Posterior vena cava (tissue), 2 donors: ENCODE data around the gene RGS7. TPM values are rescaled to one million over a fixed set of nuclear protein-coding genes. Genes with fewer than 3 reads are reported as not detected.
"Not testable (repeated sequence)": the region's sequence is repeated elsewhere in the genome, so short reads cannot be mapped to it uniquely, and the experiment has no call there.

ENCODE experiments used
- DNase-seq: peaks from one replicate; pipeline ENCODE4 v3.0.0-alpha.2; 2020; ENCODE audit warnings: low spot score
- intact Hi-C, 2 donors: fragments of 100-400 bp; cut with DNase I; formaldehyde crosslinking; loops; one replicate each; pipeline versions ENCODE4 v1.14.1 to v1.14.2; 2022 to 2023
- total RNA-seq, 2 donors: library from RNA; stranded (reverse); fragmentation: NEBNext Ultra II Directional; extraction: Animal tissue kit (Norgen Biotek cat#: 25700); gene quantifications; one replicate each; pipeline ENCODE4 v1.2.1, GENCODE V29; 2021
- donor health status: DM: yes; HTN: yes; CAD: no.
- donor health status: DM: yes; HTN: yes; CAD: no.

The RGS7 gene
- total RNA-seq, 2 donors from 2014 or later, result not detected

DNA sequence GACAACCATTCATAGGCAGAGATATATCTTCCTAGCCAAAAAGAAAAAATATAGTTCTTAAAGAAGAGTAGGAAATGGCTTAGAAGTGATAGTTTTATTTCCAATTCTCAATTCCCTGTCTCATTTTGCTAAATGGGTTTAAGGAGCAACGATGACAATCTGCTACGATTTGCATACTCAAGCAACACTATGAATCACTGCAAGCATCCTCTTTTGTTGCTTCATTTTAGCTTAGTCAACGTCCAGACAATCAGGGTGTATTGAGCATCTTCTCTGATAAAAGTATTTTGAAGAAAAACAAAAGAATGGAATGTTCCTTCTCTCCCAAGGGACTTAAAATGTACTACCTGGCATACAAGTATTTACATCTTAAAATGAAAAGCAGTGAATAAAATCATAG is 80.6 kb downstream of the RGS7 start:
- no peak for DNase-seq
- intact Hi-C loops, result no loop called here

DNA sequence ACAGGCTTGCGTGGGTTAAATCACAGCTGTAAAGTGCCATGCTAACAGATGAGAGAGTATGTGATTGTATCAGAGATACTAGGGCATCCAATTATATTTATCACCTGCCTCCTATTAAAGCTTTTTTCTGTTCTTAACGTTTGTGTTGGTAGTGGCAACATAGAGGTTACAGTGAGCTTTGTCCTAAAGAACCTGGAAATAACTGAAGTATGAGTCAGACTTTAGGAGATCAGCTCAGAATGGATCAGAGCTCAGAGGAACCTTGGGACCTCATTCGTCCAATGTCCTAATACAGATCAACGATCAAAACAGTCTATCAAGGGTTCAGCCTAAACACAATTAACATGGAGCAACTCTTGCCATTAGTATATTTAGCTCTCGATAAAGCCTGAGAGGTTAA is 81.0 kb downstream of the RGS7 start:
- no peak for DNase-seq
- intact Hi-C loops, result no loop called here

DNA sequence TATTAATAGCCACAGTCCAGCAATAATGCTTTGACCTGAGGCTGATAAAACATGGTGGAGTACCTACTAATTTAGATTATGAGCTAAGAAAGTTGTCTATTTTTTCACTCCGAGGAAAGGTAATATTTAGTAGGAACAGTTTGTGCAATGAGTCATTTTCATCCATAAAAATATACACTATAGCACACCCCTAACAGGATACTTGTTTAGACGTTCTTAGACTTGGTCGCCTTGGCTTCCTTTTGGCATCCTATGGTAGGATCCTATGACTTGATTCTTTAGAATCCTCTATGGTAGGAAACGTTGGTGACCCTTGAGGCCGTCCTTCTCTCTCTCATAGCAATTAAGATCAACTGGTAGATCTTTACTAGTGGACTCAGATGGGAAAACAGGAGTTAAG is 81.8 kb downstream of the RGS7 start:
- no peak for DNase-seq
- intact Hi-C loops, result no loop called here

DNA sequence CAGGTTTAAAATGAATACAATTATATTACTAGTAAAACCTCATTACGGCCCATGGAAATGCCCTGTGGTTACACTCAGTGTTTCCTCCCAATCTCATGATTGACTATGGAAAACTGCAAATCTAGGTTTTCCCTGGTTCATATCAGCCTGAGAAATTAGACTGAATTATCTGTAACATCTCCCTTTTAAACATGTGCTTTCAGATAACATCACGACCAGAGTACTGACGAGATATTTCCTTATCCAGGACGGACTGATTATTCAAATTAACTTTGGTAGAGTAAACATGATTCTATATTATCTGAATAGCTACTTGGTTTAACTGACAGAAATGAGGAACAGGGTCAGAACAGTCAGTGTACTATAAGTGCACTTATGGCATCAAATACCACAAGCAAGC is 82.3 kb downstream of the RGS7 start:
- intact Hi-C loops, result no loop called here
- DNase-seq, result no peak

DNA sequence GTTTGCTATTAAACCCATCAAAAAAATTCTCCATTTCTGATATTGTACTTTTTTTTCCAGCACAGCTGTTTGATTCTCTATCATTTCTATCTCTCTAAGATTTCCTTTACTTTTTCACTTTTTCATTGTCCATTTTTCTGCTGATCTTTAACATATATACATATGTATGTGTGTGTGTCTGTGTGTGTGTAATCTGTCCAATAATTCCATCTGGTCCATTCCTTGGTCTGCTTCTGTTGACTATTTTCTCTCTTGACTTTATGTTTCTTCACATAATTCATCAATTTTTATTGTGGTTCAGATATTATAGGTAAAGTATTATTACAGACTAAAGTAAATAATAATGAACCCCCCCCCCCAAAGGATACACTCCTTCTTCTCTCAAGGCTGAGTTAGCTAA is 84.2 kb downstream of the RGS7 start:
- intact Hi-C loops, result no loop called here
- no peak for DNase-seq

DNA sequence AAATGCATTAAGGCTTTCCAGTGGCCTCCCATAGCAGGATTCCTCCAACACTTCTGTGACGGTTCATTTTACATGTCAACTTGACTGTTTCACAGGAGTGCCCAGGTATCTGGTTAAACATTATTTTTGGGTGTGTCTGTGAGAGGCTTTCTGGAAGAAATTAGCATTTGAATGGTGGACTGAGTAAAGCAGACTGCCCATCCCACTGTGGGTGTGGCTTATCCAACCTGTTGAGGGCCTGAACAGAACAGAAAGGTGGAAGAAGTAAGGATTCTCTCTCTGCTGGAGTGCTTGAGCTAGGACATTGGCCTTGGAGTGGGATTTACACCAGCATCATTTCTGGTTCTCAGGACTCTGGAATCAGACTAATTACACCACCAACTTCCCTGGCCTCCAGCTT is 85.6 kb downstream of the RGS7 start:
- intact Hi-C loops, result no loop called here
- no peak for DNase-seq

DNA sequence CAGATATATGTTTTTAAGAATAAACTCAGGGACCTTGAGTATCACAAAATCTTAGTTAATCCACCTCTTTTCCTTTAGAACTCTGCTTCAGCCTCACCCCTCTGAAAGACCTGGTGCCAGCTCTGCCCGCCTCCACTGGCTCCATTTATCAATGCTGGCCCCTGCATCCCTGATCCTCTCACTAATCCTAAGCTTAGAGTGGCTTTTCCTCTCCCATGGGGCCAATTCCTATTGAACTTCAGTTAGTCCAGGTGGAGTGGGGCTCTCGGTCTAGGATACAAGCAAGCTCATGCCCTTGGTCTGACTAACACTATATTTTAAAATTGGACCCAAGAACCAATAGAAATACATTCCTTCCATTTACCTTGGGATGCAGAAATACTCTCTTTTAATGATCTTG is 87.0 kb downstream of the RGS7 start:
- intact Hi-C loops, result no loop called here
- DNase-seq, result no peak

DNA sequence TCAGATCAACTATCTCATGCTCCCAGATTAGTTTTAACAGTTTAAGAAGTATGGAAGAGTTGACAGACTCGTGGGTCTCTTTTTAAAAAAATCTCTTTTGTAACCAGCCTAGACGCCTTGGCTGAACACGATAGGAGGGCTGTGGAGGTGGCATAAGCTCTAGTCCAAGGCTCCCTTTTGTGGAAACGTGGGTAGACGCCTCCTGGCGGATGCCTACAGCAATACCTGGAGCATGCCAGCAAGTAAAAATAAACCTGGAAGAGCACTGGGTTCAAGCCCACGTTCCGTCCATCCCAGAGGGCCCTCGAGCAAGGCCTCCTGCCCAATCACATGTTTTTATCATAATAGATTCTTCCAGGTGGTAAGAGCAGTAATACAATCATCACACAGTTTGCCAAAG is 87.9 kb downstream of the RGS7 start:
- no peak for DNase-seq
- intact Hi-C loops, result no loop called here

DNA sequence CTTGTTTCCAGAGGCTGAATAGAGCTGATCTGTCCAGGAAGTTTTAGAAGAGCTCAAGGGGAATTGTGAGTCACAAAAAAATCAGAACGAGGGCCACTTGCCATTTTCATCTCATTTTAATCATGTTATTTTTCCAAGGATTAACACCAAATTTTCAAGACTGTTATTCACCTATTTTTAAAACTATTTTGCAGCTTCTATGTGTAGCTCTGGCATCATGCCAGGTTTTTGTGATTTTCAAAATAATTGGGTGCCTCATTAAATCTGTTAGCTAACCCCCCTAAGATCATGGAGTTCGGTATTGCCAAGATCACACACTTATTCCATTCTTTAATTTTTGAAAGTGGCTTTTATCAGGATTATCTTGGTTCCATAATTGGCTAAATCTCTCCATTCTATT is 90.9 kb downstream of the RGS7 start:
- DNase-seq, result no peak
- intact Hi-C loops, result no loop called here

DNA sequence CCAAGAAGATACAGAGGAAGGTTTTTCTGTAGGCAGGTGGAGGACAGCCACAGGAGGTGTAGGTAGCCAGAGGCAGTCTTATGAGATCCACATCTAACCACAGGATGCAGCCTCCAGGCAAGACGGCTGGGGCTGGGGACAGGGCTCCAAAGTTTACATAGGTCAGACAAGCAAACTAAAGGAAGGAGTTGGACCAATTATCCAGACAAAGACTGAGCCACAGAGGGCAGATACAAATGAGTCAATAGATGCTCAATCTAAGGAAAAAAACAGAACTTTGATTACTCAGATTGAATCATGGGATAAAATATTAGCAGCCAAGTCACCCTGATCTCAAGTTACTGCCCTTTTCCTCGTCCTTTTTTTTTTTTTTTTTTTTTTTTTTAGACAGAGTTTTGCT is 91.6 kb downstream of the RGS7 start:
- intact Hi-C loops, result no loop called here
- no peak for DNase-seq

DNA sequence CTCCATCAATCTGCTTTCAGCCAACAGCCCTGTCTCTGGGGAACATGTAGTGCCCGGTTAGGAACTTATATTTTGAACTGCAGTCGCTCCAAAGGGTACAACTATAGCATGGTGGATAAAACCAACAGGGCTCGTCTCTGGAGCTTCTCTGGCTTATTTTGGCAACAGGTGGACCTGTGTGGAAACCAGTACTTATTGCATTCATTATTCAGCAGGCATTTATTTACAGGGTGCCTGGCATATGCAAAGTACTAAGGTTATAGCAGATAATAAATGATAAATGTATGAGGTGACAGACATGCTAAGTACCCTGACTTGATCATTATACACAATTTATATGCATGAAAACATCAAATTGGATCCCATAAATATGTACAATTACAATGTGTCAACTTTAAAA is 93.7 kb downstream of the RGS7 start:
- intact Hi-C loops, result no loop called here
- DNase-seq, result no peak

DNA sequence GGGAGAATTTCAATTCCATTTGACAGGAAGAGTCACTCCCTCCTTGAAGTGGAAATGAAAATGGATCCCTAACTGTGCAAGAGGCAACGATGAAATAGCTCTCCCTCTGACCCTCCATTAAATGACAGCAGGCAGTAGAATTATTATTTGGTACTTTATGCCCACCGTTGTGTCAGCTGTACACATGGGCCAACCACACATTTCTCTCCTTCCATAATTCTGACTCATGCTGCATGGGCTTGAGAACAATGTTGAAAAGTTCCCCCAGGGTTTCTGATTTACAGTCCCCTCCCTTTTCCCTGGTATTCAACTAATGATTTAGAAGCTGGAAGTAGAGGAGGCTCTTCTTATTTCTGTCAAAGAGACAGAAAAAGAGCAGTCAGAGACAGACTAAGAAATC is 103.5 kb downstream of the RGS7 start:
- DNase-seq, result no peak
- intact Hi-C loops, result no loop called here

DNA sequence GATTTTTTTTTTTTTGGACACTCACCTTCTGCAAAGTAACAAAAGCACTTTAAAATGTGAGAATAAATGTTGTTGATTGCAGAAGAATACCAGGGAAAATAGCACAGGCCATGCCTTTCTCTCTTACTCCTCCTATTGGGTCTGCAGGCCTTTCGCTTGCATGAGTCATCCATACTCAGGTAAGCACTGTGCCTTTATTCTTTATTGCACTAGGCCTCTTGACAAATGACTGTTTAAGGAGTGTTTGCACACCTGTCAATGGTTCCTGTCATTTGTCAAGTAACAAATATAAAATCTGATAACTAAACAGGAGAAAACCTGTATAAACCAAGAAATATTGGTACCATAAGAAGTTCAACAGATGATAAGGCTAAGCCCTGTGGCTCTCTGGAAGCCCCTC is 106.5 kb downstream of the RGS7 start:
- intact Hi-C loops, result no loop called here
- DNase-seq, result no peak

DNA sequence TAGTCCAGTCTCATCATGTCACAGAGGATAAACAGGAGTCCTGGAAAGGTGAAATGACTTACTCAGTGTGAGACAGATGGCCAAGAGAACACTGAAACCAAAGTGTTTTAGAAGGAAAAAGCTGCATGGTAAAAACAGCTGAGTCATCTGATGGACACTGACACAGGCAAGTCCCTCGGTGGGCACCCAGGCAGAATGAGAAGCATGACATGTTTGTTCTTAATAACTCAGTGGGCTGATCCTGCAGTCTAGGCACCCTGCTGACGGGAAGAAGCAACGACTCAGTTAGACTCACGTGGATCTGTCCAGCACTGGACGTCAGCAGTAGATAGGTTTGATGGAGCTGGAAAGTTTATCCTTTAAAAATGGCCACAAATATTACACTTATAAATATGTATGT is 116.9 kb downstream of the RGS7 start:
- intact Hi-C loops, result no loop called here
- DNase-seq, result no peak

DNA sequence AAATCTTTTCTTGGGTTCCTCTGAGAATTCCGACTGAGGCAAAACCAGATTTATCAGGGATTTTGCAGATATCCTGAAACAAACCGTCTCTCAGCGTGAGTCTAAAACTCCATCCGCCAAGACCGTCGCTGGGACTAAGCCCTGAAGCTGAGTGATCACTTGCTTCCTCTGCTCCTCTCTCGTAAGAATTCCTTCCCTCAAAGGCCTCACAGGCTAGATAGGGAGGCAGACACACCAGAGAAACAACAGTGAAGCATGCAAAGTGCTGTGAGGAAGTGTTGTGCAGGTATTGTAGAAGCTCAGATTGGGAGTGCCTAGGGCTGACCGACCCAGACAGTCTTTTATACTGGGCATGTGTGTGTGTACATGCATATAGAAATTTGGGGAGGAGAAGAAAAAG is 119.1 kb downstream of the RGS7 start:
- intact Hi-C loops, result no loop called here
- no peak for DNase-seq

DNA sequence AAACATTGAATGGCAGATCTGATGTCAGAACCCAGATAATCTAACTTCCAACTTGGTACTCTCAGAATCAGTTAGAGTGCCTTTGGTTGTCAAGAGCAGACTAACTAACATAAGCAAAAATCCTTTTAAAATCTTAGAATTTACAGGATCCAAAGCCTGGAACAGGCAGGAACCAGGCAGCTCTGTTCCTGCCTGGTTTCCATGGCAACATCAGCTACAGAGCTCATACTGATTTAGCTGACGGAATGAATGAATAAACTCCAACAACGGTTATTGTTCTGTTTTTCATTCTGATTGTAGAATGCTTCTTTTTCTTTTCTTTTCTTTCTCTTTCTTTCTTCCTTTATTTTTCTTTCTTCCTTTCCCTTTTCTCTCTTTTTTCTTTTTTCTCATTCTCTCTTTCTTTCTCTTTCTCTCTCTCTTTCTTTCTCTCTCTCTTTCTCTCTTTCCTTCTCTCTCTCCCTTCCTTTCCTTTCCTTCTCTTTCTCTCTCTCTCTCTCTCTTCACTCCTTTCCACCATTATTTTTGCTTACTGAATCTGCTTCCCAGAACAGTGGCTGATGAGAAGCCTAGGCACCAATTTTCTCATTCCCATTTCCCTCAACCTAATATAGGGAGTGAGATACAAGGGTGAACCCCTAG is 121.6 kb downstream of the RGS7 start:
- no peak for DNase-seq
- intact Hi-C loops, result no loop called here

DNA sequence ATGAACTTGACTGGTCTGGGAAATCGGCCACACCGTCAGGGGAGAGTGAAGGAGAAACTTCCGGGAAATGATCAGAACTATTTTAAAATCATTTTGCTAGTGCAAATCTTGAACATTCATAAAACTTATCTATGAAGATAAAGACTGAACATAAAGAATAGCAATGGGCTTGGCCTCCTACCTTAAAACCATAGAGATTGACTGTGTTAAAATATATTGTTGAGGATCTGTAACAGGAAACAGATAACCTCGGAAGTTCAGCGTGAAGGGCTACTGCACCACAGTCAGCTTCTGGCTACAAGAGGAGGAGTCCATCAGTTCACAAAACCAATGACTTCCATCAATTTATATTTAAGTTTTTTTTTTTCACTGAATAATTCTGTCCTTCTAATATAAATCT is 127.3 kb downstream of the RGS7 start:
- intact Hi-C loops, result no loop called here
- no peak for DNase-seq

DNA sequence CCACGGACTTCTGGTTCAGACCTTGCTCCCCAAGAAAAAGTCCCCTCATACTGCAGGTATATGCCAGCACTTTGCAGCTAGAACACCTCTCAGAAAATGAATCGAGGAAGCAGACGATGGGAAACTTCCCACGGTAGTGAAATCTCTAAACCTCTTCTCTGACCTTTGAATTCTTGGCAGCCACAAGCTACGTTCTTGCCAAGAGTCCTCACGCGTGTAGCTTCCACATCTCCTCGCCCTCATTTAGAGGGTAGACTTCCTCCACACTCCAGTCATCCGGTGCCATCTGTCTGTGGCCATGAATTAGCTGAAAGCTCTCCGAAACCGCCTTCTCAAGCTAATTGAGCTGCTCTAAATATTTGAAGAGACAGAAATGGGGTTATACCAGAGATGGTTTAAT is 127.8 kb downstream of the RGS7 start:
- intact Hi-C loops, result no loop called here
- DNase-seq, result no peak

DNA sequence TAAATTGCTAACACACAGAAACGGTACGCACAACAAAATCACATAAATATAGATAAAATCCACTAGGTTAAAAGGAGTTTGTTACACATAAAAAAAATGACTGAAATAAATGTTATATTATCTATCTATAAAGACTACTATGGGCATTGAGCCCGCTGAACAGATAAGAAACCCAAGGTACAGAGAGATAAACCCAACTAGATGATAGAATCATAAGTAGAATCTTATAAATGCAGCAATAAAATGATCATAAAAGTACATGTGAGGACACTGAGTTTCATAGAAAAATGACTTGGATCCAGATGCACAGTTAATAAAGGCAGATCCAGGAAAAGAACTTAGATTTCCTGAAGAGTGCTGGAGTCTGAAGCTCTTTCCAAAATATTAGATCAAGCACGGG is 128.7 kb downstream of the RGS7 start:
- intact Hi-C loops, result no loop called here

DNA sequence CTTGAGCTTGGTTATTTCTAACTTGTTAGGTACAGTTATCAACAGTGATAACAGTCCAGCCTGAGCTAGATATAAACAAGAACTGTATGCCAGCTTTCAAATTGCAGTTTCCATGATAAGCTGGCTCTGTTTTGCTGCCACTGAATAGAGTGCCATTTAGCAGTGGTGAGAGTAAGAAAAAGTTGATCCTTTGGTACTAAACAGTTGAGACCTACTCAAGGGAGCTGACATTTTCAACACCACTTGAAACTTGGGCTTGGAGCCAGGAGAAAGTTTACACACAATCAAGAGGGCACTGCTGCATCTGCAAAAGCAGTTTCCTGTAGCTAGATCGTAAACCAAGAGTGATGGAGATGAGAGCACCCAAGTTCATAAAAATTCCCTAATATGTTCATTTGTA is 131.3 kb downstream of the RGS7 start:
- intact Hi-C loops, result no loop called here

More for the DNA sequence above, 128.7 kb downstream of the RGS7 start:
- DNase-seq, result no peak

DNA sequence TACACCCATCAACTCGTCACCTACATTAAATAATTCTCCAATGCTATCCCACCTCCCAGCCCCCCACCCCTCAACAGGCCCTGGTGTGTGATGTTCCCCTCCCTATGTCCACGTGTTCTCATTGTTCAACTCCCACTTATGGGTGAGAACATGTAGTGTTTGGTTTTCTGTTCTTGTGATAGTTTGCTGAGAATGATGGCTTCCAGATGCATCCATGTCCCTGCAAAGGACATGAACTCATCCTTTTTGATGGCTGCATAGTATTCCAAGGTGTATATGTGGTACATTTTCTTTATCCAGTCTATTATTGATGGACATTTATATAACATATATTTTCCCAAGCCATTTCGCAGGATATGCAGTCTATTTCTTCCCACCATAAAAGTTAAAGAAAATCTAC is 132.8 kb downstream of the RGS7 start:
- DNase-seq, intact Hi-C loops: not testable (repeated sequence)

More for the DNA sequence above, 131.3 kb downstream of the RGS7 start:
- no peak for DNase-seq

DNA sequence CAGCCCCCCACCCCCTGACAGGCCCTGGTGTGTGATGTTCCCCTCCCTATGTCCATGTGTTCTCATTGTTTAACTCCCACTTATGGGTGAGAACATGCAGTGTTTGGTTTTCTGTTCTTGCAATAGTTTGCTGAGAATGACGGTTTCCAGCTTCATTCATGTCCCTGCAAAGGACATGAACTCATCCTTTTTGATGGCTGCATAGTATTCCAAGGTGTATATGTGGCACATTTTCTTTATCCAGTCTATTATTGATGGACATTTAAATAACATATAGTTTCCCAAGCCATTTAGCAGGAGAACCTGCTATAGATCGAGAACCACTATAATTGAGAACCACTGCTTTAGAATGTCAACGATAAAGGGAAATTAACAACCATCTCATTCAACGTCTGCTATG is 134.2 kb downstream of the RGS7 start:
- intact Hi-C loops, DNase-seq: not testable (repeated sequence)
